B cell (primary cell): ENCODE data around the gene BCL7C. TPM values are rescaled to one million over a fixed set of nuclear protein-coding genes. Genes with fewer than 3 reads are reported as not detected.

Experiments used
- ATAC-seq: fragments of 200-7000 bp; cut with Tn5 transposase; one replicate; pipeline ENCODE4 v1.10.0; 2021; ENCODE audit warnings: low read depth, mild to moderate bottlenecking, moderate number of reproducible peaks, moderate library complexity
- CTCF ChIA-PET: fragments of 350-600 bp; sonication (Branson Sonifier 250); formaldehyde crosslinking; loops from one replicate; lab custom pipeline; 2021; ENCODE audit warnings: antibody characterized with exemption, inconsistent platforms; lab: Charles Lee
- POLR2A ChIA-PET: fragments of 350-600 bp; sonication (Branson Sonifier 250); formaldehyde crosslinking; loops from one replicate; lab custom pipeline; 2021; ENCODE audit warnings: antibody characterized with exemption; lab: Charles Lee
- DNase-seq: peaks from one replicate; pipeline ENCODE4 v3.0.0; 2013
- H2AFZ ChIP-seq: 2 replicates; pipeline ENCODE4 v1.6.1; 2012; ENCODE audit warnings: mild to moderate bottlenecking, low read depth, low read length; ENCODE audit not compliant: insufficient read depth, poor library complexity, severe bottlenecking
- H3K27ac ChIP-seq, 2 donors: 1 replicate in 1 of 2; 2 replicates in 1 of 2; pipeline ENCODE4 v1.5.1; 2012 to 2013; ENCODE audit warnings: low read length in 2 of 2, mild to moderate bottlenecking in 2 of 2, moderate library complexity in 1 of 2
- H3K27me3 ChIP-seq, 4 experiments: fragments of 200-600 bp in 1 of 4; sonication (generic) in 1 of 4; replicated peaks in 1 of 4; 1 replicate in 2 of 4; 2 replicates in 2 of 4; pipeline versions ENCODE4 v1.6.1 to v1.7.0; 2013 to 2016; ENCODE audit warnings: low read length in 3 of 4, mild to moderate bottlenecking in 2 of 4, mixed read lengths in 1 of 4, moderate library complexity in 1 of 4; ENCODE audit not compliant: insufficient read depth in 4 of 4, control insufficient read depth in 3 of 4; ENCODE audit errors: control extremely low read depth in 1 of 4
- H3K36me3 ChIP-seq, 2 experiments: replicated peaks in 1 of 2; 1 replicate in 1 of 2; 2 replicates in 1 of 2; pipeline versions ENCODE4 v1.6.1 to v1.7.1; 2013; ENCODE audit warnings: low read length in 1 of 2; ENCODE audit not compliant: insufficient read depth in 2 of 2, control insufficient read depth in 1 of 2; ENCODE audit errors: control extremely low read depth in 1 of 2, extremely low read depth in 1 of 2
- H3K4me1 ChIP-seq, 2 donors: fragments of 200-600 bp in 1 of 2; sonication (generic) in 1 of 2; 1 replicate in 1 of 2; 2 replicates in 1 of 2; pipeline versions ENCODE4 v1.5.1 to v1.6.1; 2013 to 2017; ENCODE audit warnings: low read length in 2 of 2; ENCODE audit not compliant: control insufficient read depth in 2 of 2, insufficient read depth in 2 of 2
- H3K4me2 ChIP-seq: replicated peaks from 2 replicates; pipeline ENCODE3; 2012; ENCODE audit warnings: mild to moderate bottlenecking, low read depth, low read length; ENCODE audit not compliant: poor library complexity, severe bottlenecking
- H3K4me3 ChIP-seq, 5 experiments: fragments of 200-600 bp in 1 of 5; sonication (generic) in 1 of 5; 1 replicate in 3 of 5; 2 replicates in 2 of 5; pipeline versions ENCODE4 v1.5.1 to v1.7.0; 2011 to 2016; ENCODE audit warnings: low read length in 4 of 5, mild to moderate bottlenecking in 4 of 5, low read depth in 2 of 5, control low read depth in 1 of 5, moderate library complexity in 1 of 5; ENCODE audit not compliant: insufficient read depth in 1 of 5; ENCODE audit errors: control extremely low read depth in 1 of 5, extremely low read depth in 1 of 5
- H3K79me2 ChIP-seq: fragments of 200-600 bp; sonication (generic); one replicate; pipeline ENCODE4 v1.6.0; 2016; ENCODE audit warnings: low read length; ENCODE audit not compliant: control insufficient read depth, insufficient read depth
- H3K9ac ChIP-seq: fragments of 200-600 bp; sonication (generic); 2 replicates; pipeline ENCODE4 v1.6.1; 2017; ENCODE audit warnings: mild to moderate bottlenecking, low read length, moderate library complexity
- H3K9me3 ChIP-seq, 3 donors: one replicate each; pipeline versions ENCODE4 v1.6.1 to v1.7.1; 2013; ENCODE audit warnings: low read length in 2 of 3; ENCODE audit not compliant: control insufficient read depth in 2 of 3, insufficient read depth in 1 of 3; ENCODE audit errors: control extremely low read depth in 1 of 3
- H4K20me1 ChIP-seq: 2 replicates; pipeline ENCODE4 v1.6.0; 2012; ENCODE audit warnings: mild to moderate bottlenecking, low read length; ENCODE audit not compliant: insufficient read depth, control insufficient read depth, poor library complexity, severe bottlenecking
- H3K27ac Mint-ChIP-seq: one replicate; pipeline ENCODE4 v1.8.0; 2021; ENCODE audit warnings: mixed read lengths
- H3K27me3 Mint-ChIP-seq: one replicate; pipeline ENCODE4 v1.8.0; 2021; ENCODE audit warnings: mixed read lengths
- H3K4me1 Mint-ChIP-seq: one replicate; pipeline ENCODE4 v1.8.0; 2021; ENCODE audit warnings: mixed read lengths
- H3K4me3 Mint-ChIP-seq: one replicate; pipeline ENCODE4 v1.8.0; 2021; ENCODE audit warnings: mixed read lengths
- H3K9me3 Mint-ChIP-seq: one replicate; pipeline ENCODE4 v1.8.0; 2022; ENCODE audit warnings: mixed read lengths; ENCODE audit not compliant: insufficient read depth
- CTCF ChIP-seq: fragments of 200-600 bp; IDR thresholded peaks from one replicate; pipeline ENCODE4 v1.8.0; 2022; ENCODE audit warnings: antibody characterized with exemption, mild to moderate bottlenecking
- EZH2 ChIP-seq: IDR thresholded peaks from 2 replicates; pipeline ENCODE4 v1.6.1; 2012; ENCODE audit warnings: borderline replicate concordance, low read depth, mild to moderate bottlenecking, moderate library complexity, low read length; ENCODE audit not compliant: insufficient read depth, poor library complexity, severe bottlenecking
- WGBS: methylation state at CpG from one replicate; pipeline ENCODE4 v1.1.5; 2013; ENCODE audit warnings: missing lambda C conversion rate; ENCODE audit not compliant: insufficient coverage; 5-methylcytosine and 5-hydroxymethylcytosine counted together
- intact Hi-C: fragments of 100-400 bp; cut with micrococcal nuclease; formaldehyde crosslinking; loops from one replicate; pipeline ENCODE4 v1.10.0; 2022
- polyA plus RNA-seq: library from polyadenylated mRNA; depleted of rRNA; stranded (reverse); fragments of >200 nt; gene quantifications from 2 replicates; pipeline ENCODE4 v1.2.3, GENCODE V29; 2012
- total RNA-seq, 2 donors: library from RNA; stranded (reverse); fragments of 120-200 nt in 1 of 2; gene quantifications; 1 replicate in 1 of 2; 2 replicates in 1 of 2; pipeline versions ENCODE4 v1.2.3 to v1.2.4, GENCODE V29; 2013 to 2022

BCL7C gene
- total and polyA plus RNA-seq, 2 donors (not counting 1 experiment from before 2014, with no cell fraction given) = 17.1 to 30.5 TPM

DNA sequence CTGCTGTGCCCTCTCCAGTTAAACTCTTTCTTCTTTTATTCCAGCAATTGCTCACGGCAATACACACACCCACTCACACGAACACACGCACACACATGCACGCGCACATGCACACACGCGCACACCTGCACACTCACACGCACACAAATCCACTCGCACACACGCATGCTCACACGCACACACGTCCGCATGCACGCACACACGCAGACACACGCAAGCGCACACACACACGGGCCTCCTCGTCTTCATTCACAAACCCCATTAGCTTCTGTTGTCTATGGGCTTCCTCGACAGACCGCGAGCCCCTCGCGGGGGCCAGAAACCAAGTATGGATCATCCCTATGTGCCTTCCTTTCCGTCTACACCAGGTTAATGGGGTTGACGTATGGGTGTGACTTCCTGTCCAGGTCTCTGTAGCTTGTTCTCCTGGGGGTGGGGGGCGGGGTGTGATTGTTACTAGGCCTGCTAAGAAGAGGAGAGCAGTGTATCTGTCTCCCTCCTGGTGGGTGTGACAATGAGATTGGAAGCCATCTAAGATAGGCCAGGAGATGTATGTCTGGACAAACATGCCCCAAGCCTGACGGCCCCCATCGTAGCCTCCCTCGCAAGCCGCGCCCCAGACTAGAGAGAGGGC is 1.9 kb upstream of the BCL7C start:
- intact Hi-C loops = no loop called here
- Mint-ChIP-seq H3K27ac (peak overlapping the region; percentile 93), H3K4me1 (peaks cover 48% of the 10 kb centered on the region)

More for the DNA sequence above, 1.9 kb upstream of the BCL7C start:
- Mint-ChIP-seq H3K27me3 (no peaks in the 10 kb centered on the region), H3K4me3 (peak overlapping the region; percentile 91), H3K9me3 (no peaks in the 10 kb centered on the region)
- ChIA-PET POLR2A (interaction anchor here (0.6 to 2.2 kb wide), 3 partner anchors 20 to 560 kb away, joined by 3 to 15 read pairs (median 7); no protein-coding TSS in a partner anchor), CTCF (interaction anchor here (0.6 to 3.5 kb wide), 3 partner anchors 22 to 88 kb away, joined by 3 to 25 read pairs (median 3); no protein-coding TSS in a partner anchor)
- ATAC-seq (no peak), DNase-seq (peak; percentile 38)
- H3K9ac ChIP-seq = no peak overlapping the region
- 88% methylated on average over 26 of the region's 32 CpGs for WGBS
- peak overlapping the region; percentile 93 for H3K4me2 ChIP-seq
- peak overlapping the region; percentile 94 for H2AFZ ChIP-seq
- H3K9me3 ChIP-seq = peaks cover 0 to 2% (median 0%) of the 10 kb centered on the region in 3 donors
- H3K4me1 ChIP-seq = peaks cover 32 to 43% of the 10 kb centered on the region in 2 donors
- no peaks in the 10 kb centered on the region for H3K36me3 ChIP-seq
- H4K20me1 ChIP-seq = peaks cover 8% of the 10 kb centered on the region
- H3K27me3 ChIP-seq = no peaks in the 10 kb centered on the region
- peaks cover 8% of the 10 kb centered on the region for H3K79me2 ChIP-seq
- no peak overlapping the region for H3K27ac ChIP-seq
- H3K4me3 ChIP-seq = no peak overlapping the region
- TF ChIP-seq CTCF (no peak), EZH2 (no peak)
